G401 (cell line): ENCODE results near the gene POSTN. TPM values are rescaled to one million over a fixed set of nuclear protein-coding genes. Genes with fewer than 3 reads are reported as not detected.
A peak's percentile ranks its signal among the peaks of the same experiment; 100 is the strongest.
"Not testable (repeated sequence)": the region's sequence is repeated elsewhere in the genome, so short reads cannot be mapped to it uniquely, and the experiment has no call there.

Experiments
- DNase-seq: peaks from one replicate; pipeline ENCODE4 v3.0.0-alpha.2; 2015; ENCODE audit warnings: low spot score
- in situ Hi-C: cut with HindIII; loops from 2 replicates; pipeline ENCODE4 v1.10.0; 2016; ENCODE audit warnings: low sequenced_read_pairs, mixed read lengths
- total RNA-seq: library from RNA; depleted of rRNA; stranded (reverse); fragments of >200 nt; shearing (Covaris generic); gene quantifications from 2 replicates; pipeline ENCODE4 v1.2.3, GENCODE V29; 2014

POSTN gene
- total RNA-seq, 1 experiment from 2014 or later: 0.31 TPM

DNA sequence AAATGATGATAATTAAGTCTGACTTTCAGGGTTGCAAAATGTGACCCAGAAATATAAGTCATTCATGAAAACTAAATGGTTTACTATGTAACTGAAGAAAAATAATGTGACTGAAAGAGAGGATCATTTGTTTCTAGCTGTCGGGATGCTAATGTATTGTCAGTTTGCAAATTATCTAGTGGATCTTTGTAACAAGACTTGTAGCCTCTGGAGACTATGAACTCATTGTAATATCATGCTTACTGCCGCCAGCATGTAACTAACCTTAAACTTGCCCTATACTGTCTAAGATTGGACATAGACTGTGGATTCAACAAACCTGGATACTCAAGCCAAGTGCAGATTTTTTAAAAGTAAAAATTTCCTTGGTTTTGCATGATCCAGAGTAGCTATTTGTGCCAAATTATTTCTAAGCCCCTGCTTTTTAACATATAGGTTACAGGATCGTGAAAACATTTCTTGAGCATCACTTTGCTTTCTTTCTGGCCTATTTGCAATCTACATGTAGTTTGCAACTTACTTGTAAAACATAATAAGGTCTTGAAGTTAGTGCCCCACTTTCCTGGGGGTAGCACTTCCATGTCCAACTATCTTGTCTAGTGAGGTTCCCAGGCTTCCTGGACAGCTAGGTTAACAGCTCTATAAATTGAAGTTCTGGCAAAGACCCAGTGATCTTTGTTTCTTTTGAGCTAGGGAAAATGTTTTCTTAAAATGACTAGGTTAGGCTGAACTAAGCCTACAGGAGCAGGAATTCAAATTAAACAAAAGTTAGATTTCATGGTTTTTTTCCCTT lies 3.3 kb upstream of the POSTN start:
- in situ Hi-C loops: no loop called here
- DNase-seq: no peak

DNA sequence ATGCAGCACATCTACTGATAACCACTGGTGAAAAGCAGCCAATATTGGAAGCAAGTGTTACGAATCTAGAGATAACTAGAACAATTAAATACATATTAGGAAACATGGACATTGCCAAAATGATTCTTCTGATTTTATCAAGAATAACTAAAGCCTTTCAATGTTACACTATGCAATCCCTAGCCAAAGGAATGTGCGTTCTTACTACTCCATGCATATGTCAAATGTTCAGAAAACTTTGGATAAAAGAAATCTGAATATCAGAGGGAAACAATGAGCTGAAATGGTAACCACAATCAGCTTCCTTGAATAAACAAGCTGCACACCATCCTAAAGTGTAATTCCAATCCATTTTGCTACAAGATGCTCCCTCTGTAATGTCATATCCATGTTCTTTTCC lies 951 bp upstream of the POSTN start:
- in situ Hi-C loops: no loop called here
- no peak for DNase-seq

DNA sequence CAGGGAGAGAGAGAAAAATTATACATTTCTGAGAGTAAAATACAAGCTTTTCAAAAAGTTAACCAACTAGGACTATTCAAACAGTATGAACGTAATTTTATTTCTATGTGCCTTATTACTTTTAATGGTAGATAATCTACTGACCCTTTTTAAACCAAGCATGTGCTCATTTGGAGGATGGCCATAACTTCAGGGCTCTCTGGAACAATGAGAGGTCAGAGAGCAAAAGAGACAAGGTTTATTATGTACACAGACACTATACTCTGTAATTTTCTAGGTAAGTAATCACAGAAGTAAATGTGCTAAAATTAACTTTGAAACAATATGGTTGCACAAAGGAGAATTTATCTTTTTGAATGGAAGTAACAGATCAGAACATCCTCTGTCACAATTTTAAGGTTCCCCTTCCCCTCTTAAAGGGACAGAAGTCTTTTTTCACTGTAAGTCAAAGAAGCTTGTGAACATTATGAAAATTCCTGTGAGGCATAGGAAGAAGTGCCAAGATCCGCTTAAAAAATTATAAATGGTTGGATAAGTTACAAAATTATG lies 1.0 kb downstream of the POSTN start:
- in situ Hi-C loops: no loop called here

DNA sequence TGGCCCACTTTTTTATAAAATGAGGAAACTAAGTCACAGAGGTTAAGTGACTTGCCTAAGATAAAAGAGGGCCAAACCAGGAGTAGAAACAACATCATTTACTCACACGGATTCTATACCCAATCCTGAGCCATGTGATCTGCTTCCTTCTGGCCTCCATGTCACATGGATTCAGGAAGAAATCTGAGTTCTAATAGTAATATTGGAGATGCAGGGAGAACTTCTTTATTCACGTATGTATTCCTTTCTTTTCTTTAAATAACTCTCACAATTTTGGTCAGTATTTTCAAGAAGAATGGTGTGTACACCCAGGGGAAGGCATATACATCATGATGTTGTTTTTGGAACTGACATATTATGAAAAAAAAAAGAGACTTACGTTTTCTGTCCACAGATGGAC lies 1.8 kb downstream of the POSTN start:
- in situ Hi-C loops: no loop called here

More for the DNA sequence above, 1.0 kb downstream of the POSTN start:
- DNase-seq: no peak

DNA sequence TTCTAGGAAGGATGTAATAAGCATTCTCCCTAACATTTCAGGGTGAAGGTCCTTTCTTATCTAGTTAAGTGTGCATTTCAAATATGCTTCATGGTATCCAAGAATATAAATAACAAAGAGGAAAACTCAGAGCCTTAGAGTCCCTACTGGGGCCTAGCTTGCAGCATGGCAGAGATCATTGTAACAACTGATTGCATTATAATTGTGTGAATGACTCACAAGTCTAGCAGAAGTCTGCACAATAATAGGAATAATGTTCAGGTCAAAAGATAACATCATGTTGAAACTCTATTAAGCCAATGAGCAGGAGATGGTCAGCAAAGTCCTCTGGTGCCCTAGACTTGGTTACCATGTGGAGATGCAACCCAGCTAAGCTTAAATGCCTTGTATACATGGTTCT lies 3.4 kb downstream of the POSTN start:
- in situ Hi-C loops: no loop called here
- no peak for DNase-seq

More for the DNA sequence above, 1.8 kb downstream of the POSTN start:
- DNase-seq: no peak

DNA sequence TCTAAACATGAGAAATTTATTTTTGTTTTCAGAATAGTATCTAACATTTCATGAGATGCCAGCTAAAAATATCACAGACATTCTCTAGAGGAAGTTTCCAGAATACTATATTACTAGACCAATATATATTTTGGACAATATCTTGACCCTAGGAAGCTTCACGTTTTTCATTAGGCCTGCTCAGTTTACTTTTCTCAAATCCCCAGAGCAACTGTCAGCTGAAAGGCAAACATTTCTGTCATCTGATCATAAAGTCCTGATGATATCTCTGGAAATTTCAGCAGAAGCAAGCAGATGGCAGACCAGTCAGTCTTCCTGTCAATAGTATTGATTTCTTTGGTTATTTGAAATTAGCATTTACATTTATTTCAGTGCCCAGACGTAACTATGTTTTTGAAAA lies 4.0 kb downstream of the POSTN start:
- in situ Hi-C loops: no loop called here
- DNase-seq: no peak

DNA sequence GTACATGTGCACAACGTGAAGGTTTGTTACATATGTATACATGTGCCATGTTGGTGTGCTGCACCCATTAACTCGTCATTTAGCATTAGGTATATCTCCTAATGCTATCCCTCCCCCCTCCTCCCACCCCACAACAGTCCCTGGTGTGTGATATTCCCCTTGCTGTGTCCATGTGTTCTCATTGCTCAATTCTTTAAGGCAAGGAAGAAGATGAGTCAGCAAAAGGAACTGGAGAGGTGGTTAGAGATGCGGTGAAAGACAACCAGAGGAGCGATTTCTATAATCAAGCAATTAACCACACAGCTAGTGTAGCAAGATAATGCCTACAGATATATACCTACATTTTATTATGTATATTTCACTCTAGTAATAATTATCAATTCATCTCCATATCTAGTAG lies 9.2 kb downstream of the POSTN start:
- DNase-seq, in situ Hi-C loops: not testable (repeated sequence)

DNA sequence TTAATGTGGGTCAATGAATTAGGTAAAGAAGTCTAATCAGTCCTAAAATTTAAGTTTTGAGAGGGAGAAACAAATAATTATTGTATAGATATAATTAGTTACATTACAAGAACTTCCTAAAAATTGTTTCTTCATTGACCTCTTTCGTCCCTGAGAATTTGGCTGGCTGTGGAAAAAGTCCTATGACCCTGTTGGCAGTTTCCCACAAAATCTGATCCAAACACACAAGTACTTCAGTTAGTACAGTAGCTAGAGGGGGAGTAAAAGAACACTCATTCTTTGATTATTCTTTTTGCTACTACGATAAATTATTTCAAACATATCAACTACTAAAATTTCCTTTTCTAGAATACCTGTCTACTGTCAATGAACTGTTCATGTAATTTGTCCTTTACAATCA lies 11.3 kb downstream of the POSTN start:
- in situ Hi-C loops: no loop called here

DNA sequence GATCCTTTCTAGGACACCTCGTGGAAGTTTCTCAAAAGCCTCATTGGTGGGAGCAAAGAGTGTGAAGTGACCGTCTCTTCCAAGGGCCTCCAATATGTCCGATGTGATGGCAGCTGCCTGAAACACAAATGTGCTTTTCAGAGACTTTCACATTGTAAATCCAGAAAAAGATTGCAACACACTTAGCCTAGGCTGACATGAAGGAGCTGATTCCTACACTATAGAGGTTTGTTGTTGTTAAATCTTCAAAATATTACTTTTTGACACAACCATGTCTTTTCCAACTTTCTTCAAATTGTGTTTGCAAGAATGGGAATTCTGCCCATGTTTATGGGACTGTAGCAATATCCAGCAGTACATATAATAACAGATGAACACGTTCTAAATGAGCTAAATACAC lies 12.4 kb downstream of the POSTN start:
- in situ Hi-C loops: no loop called here
- no peak for DNase-seq

More for the DNA sequence above, 11.3 kb downstream of the POSTN start:
- DNase-seq: peak; percentile 12

DNA sequence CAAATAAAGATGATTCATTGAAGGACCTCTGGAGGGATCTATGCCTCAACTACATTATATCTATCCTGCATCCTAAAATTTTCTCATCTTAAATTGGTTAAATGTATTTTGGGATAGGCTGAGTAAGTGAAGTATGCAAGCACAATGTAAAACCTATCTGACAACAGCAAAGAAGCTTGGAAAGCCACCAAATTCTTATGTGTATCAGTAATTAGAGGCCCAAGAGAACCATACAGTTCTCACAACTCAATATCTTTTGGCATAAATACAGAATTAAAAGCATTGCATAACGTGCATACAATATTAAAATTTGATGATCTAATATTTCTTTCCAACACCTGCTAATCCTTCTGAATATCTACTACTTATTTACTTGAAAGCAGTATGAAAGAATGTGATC lies 13.0 kb downstream of the POSTN start:
- in situ Hi-C loops: no loop called here
- DNase-seq: no peak

DNA sequence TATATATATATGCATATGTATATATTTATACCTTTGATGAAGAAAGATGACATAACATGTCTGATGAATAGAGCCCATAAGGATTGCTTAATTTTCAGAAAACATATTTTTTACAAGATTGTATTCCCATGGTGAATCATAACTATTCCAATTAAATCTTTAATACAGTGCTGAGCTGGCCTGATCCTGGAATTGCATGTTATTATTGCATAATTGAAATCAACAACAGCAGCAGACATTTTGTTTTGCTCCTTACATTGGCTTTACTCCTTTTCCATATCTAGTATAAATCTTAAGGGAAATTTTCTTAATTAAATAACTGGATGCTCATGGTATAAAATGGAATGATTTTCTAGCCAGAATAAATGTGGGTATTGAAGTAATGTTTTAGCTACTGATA lies 22.0 kb downstream of the POSTN start:
- in situ Hi-C loops: no loop called here
- DNase-seq: no peak

DNA sequence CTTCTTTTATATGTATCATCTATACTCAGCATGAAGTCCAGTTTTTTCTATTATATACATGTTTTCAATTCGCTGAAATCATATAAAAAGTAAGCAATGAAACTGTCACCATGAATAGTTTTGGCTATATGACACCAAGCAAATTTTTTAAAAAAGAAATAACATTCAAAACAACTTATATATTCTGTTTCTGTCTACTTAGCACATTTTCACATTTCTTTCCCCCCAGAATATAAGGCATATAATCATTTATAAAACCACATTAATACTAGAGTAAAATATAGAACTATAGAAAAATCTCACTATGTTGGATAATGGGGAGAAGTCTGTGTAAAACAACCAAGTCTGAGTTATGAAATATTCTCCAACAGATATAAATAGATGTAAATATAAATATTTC lies 33.1 kb downstream of the POSTN start:
- no peak for DNase-seq
- in situ Hi-C loops: no loop called here

DNA sequence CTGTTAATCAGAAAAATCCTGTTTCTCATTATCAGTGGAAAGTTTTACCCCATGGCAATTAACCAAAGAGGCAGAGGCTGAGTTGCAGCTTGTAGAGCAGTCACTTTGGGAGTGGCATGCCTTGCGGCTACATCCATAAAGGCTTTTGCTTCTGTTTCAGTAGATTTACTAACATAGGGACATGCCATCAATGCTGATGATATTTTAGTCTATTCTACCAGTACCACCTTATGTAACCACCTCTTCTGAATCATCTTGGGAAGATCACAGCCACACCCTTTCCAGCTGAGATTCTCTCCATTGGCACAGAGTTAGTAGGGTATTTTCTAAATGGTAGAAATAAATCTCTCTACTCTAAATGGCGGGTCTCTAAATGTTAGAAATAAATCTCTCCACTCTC lies 37.5 kb downstream of the POSTN start:
- no peak for DNase-seq
- in situ Hi-C loops: no loop called here

DNA sequence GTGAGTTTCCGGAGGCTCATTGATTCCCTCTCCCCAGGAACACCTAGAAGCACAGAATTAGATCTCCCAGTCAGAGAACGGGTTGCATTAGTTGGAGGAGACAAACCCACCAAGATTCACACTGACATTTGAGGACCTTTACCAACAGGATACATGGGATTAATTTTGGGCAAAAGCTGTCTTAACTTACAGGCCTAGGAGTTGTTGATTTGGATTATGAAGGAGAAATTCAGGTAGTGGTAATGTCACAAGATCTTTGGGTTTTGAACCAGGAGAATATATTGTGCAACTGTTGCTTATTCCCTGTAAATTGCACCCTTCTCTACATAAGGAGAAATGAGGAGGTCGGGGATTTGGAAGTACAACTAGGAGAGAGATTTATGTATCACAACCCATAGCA lies 38.0 kb downstream of the POSTN start:
- no peak for DNase-seq
- in situ Hi-C loops: no loop called here

DNA sequence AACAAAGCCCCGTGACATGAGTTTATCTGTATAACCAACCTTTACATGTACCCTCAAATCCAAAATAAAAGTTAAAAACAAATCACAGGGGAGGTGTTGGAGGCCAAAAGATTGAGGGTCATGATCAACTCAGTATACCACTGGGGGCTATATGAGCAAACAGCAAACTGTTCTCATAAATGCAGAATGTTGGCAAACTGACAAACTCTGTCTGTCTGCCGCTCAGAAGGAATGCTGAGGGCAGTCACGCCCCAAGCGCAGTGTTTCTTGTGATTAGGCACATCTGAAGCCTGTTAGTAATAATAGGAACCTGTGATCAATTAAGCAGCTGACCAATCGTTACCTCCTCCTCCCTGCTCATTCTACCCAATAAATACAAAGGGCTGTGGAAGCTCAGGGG lies 39.8 kb downstream of the POSTN start:
- in situ Hi-C loops, DNase-seq: not testable (repeated sequence)

DNA sequence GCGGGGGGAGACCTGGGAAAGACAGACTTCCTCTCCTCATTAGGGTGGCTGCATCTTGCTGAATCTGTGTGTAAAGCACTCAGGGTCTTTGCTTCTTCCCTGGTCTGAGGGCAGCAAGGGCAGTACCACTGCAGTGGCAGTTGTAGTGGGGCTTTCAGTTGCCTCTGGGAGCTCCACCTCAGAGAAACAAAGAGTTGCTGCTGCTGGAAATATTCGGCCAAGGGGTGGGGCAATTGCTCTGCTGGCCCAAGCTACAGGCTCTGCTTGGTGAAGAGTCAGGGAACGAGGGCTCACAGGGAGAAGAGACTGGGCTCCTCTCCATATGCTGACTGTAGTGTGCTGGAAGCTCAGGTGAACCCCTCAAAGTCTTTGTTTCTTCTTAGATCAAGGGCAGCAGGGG lies 52.5 kb downstream of the POSTN start:
- in situ Hi-C loops: no loop called here
- no peak for DNase-seq

DNA sequence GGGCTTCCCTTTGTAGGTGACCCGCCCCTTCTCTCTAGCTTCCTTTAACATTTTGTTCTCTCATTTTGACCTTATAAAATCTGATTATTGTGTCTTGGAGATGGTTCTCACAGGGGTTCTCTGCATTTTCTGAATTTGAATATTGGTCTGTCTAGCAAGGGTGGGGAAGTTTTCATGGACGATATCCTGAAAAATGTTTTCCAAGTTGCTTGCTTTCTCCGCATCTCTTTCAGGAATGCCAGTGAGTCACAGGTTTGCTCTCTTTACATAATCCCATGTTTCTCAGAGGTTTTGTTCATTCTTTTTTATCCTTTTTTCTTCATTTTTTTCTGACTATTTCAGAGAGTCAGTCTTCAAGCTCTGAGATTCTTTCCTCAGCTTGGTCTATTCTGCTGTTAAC lies 53.6 kb downstream of the POSTN start:
- in situ Hi-C loops: no loop called here
- no peak for DNase-seq

DNA sequence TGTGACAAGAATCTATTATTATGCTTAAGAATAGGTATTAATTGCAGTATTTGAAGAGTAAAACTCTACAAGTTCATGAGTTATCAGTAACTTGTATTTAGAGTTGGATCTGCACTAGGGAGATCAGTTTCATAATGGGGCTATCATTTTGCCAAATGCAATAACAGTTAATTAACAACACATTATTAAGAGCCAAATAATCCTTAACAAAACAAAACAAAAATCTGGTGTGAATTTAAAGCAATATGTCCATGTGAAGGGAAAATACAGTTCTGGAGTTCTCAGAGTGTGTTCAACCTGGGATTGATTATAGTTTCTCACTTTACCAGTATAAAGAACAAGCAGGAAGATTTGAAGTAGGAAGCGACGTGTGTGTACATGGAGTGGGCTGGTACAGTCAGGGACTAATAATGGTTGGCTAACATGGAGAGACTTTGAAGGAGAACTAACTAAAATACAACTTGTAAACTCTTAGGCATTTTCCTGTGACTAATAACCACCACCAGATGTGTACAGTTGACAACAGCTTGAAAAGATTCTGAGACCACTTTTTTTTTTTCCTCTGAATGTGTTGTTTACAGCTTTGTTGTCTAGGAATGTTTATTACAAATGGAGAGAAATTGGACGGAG lies 58.5 kb downstream of the POSTN start:
- no peak for DNase-seq
- in situ Hi-C loops: no loop called here

DNA sequence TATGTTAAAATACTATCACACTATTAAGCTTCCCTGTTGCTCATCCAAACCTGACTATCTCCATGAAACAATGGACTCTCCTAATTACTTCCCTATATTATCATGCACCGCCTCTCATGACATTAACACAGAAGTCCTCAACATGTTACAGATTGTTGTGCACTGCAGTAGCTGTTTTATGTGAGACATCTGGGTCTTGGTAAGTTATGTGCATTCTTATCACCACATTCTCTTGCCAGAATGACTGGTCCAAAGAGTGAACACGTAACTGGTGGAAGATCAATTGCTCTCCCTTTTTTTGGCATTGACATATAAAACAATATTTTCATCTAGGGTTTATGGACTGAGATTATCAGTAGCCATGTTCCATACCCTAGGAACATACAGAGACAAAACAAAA lies 59.4 kb downstream of the POSTN start:
- in situ Hi-C loops: no loop called here
- DNase-seq: no peak

DNA sequence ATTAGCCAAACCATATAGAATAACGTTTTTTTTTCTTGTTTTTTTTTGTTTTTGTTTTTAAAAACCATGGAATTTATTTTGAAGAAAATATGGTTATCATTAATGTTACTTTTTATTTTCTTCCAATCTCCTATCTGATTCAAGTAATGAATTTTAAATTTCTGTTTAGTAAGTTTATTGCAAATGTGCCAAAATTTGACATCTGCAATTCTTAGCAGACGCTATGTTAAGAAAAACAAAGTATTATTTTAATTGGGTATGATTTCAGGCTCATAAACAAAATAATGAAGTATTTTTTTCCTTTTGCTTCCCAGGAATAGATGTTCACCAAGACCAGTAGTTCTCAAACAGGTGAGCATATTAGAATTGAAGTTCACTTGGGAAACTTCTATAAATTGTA lies 63.1 kb downstream of the POSTN start:
- DNase-seq: no peak
- in situ Hi-C loops: no loop called here

DNA sequence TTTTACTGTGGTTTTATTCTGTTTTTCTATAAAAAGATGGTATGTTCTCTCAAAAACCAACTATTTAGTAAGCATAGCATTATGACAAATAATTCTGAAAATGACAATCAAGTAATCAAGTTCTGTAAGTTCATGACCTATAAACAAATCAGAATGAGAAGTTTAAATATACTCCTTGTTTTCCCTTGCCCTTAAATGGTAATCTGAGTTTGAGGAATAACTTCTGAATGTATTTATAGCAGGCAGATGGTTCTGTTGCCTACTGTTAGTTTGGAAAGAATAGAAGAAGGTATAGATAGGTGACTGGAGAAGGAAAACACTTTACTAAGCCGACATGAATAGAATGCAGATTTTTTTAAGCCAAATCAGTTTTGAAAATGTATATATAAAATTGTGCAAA lies 63.9 kb downstream of the POSTN start:
- DNase-seq: no peak
- in situ Hi-C loops: no loop called here
